Measurements from ENCODE around the gene CCNYL1. TPM values are rescaled to one million over a fixed set of nuclear protein-coding genes. Genes with fewer than 3 reads are reported as not detected.
A peak's percentile ranks its signal among the peaks of the same experiment; 100 is the strongest.

Gene CCNYL1
- total and polyA plus RNA-seq, 2 donors (not counting 1 experiment from before 2014, with no cell fraction given): 8.8 to 18.4 TPM

- Histone ChIP-seq H3K27me3 (ENCODE audit: control insufficient read depth, insufficient read depth, low read length) (no peaks in the 10 kb centered on the region), H2AFZ (ENCODE audit: low read length) (no peak overlapping the region), H3K9ac (ENCODE audit: insufficient read depth, low read length) (no peak overlapping the region), H3K9me3 (ENCODE audit: control insufficient read depth, insufficient read depth, low read depth, low read length) (no peaks in the 10 kb centered on the region), H3K79me2 (ENCODE audit: control insufficient read depth, insufficient read depth, low read length) (no peaks in the 10 kb centered on the region), H3K4me3 (replicated peaks in 1 of 4; ENCODE audit: control extremely low read depth in 1 of 4, insufficient read depth in 1 of 4, low read depth in 3 of 4, low read length in 4 of 4) (no peak overlapping the region), H3K36me3 (ENCODE audit: control insufficient read depth, insufficient read depth, low read length) (peaks cover 2% of the 10 kb centered on the region), H3K4me1 (ENCODE audit: control insufficient read depth, extremely low read depth, insufficient read depth, low read length) (no peaks in the 10 kb centered on the region), H3K4me2 (ENCODE audit: extremely low read depth, insufficient read depth, low read length) (no peak overlapping the region), H4K20me1 (ENCODE audit: control insufficient read depth, extremely low read depth, insufficient read depth, low read length) (no peaks in the 10 kb centered on the region), H3K27ac (ENCODE audit: insufficient read depth, low read length) (no peak overlapping the region)
- DNase-seq (ENCODE audit: low read depth in 2 of 2): peak; percentile 60 to 83
- TF ChIP-seq CTCF (conservative IDR thresholded peaks at IDR 0.05 in 1 of 2, IDR thresholded peaks at IDR 0.05 in 1 of 2; ENCODE audit: low read depth in 1 of 2, low read length in 2 of 2): peak; percentile 98
- TF ChIP-seq EZH2 (IDR thresholded peaks at IDR 0.05; ENCODE audit: low read length, missing control alignments): no peak
Measured at GRCh38 chr2:207746131-207746530, 34.7 kb downstream of the CCNYL1 start.

GRCh38 chr2:207747653-207748560 lies 36.5 kb downstream of the CCNYL1 start:
- H3K4me3 ChIP-seq (replicated peaks in 1 of 4; ENCODE audit: control extremely low read depth in 1 of 4, insufficient read depth in 1 of 4, low read depth in 3 of 4, low read length in 4 of 4): no peak overlapping the region
- H3K36me3 ChIP-seq (ENCODE audit: control insufficient read depth, insufficient read depth, low read length): peaks cover 2% of the 10 kb centered on the region
- H3K9ac ChIP-seq (ENCODE audit: insufficient read depth, low read length): no peak overlapping the region
- no peaks in the 10 kb centered on the region for H3K79me2 ChIP-seq (ENCODE audit: control insufficient read depth, insufficient read depth, low read length)
- H3K27me3 ChIP-seq (ENCODE audit: control insufficient read depth, insufficient read depth, low read length): no peaks in the 10 kb centered on the region
- no peaks in the 10 kb centered on the region for H3K4me1 ChIP-seq (ENCODE audit: control insufficient read depth, extremely low read depth, insufficient read depth, low read length)
- no peaks in the 10 kb centered on the region for H4K20me1 ChIP-seq (ENCODE audit: control insufficient read depth, extremely low read depth, insufficient read depth, low read length)
- no peak overlapping the region for H3K4me2 ChIP-seq (ENCODE audit: extremely low read depth, insufficient read depth, low read length)
- TF ChIP-seq EZH2 (IDR thresholded peaks at IDR 0.05; ENCODE audit: low read length, missing control alignments) (no peak), CTCF (conservative IDR thresholded peaks at IDR 0.05 in 1 of 2, IDR thresholded peaks at IDR 0.05 in 1 of 2; ENCODE audit: low read depth in 1 of 2, low read length in 2 of 2) (no peak)
- H2AFZ ChIP-seq (ENCODE audit: low read length): no peak overlapping the region
- DNase-seq (ENCODE audit: low read depth in 2 of 2): peak; percentile 45 to 71
- no peak overlapping the region for H3K27ac ChIP-seq (ENCODE audit: insufficient read depth, low read length)
- H3K9me3 ChIP-seq (ENCODE audit: control insufficient read depth, insufficient read depth, low read depth, low read length): no peaks in the 10 kb centered on the region

GRCh38 chr2:207748993-207749392 lies 37.6 kb downstream of the CCNYL1 start:
- H2AFZ ChIP-seq (ENCODE audit: low read length): no peak overlapping the region
- H3K9ac ChIP-seq (ENCODE audit: insufficient read depth, low read length): no peak overlapping the region
- no peaks in the 10 kb centered on the region for H3K27me3 ChIP-seq (ENCODE audit: control insufficient read depth, insufficient read depth, low read length)
- TF ChIP-seq EZH2 (IDR thresholded peaks at IDR 0.05; ENCODE audit: low read length, missing control alignments) (no peak), CTCF (conservative IDR thresholded peaks at IDR 0.05 in 1 of 2, IDR thresholded peaks at IDR 0.05 in 1 of 2; ENCODE audit: low read depth in 1 of 2, low read length in 2 of 2) (no peak)
- no peaks in the 10 kb centered on the region for H3K4me1 ChIP-seq (ENCODE audit: control insufficient read depth, extremely low read depth, insufficient read depth, low read length)
- no peaks in the 10 kb centered on the region for H3K9me3 ChIP-seq (ENCODE audit: control insufficient read depth, insufficient read depth, low read depth, low read length)
- H3K4me2 ChIP-seq (ENCODE audit: extremely low read depth, insufficient read depth, low read length): no peak overlapping the region
- H3K27ac ChIP-seq (ENCODE audit: insufficient read depth, low read length): no peak overlapping the region
- H3K79me2 ChIP-seq (ENCODE audit: control insufficient read depth, insufficient read depth, low read length): no peaks in the 10 kb centered on the region
- peaks cover 2% of the 10 kb centered on the region for H3K36me3 ChIP-seq (ENCODE audit: control insufficient read depth, insufficient read depth, low read length)
- no peaks in the 10 kb centered on the region for H4K20me1 ChIP-seq (ENCODE audit: control insufficient read depth, extremely low read depth, insufficient read depth, low read length)
- no peak overlapping the region for H3K4me3 ChIP-seq (replicated peaks in 1 of 4; ENCODE audit: control extremely low read depth in 1 of 4, insufficient read depth in 1 of 4, low read depth in 3 of 4, low read length in 4 of 4)
- DNase-seq (ENCODE audit: low read depth in 2 of 2): no peak

Measured in fibroblast of lung (primary cell).